IPS-15b (cell line): ENCODE measurements around the gene COMMD9.
A peak's percentile ranks its signal among the peaks of the same experiment; 100 is the strongest.

ENCODE experiments used
- H3K27me3 ChIP-seq: one replicate; pipeline ENCODE4 v1.6.1; 2013; ENCODE audit warnings: low read length; ENCODE audit not compliant: control insufficient read depth, insufficient read depth
- H3K36me3 ChIP-seq: one replicate; pipeline ENCODE4 v1.6.1; 2013; ENCODE audit warnings: low read length; ENCODE audit not compliant: control insufficient read depth, insufficient read depth
- H3K4me1 ChIP-seq: one replicate; pipeline ENCODE4 v1.6.1; 2013; ENCODE audit warnings: mild to moderate bottlenecking, low read length; ENCODE audit not compliant: control insufficient read depth, insufficient read depth
- H3K4me3 ChIP-seq: one replicate; pipeline ENCODE4 v1.5.1; 2013; ENCODE audit warnings: low read depth, low read length
- H3K9ac ChIP-seq: one replicate; pipeline ENCODE4 v1.6.1; 2013; ENCODE audit warnings: low read depth, mild to moderate bottlenecking, low read length
- H3K9me3 ChIP-seq: one replicate; pipeline ENCODE4 v1.6.1; 2013; ENCODE audit warnings: mild to moderate bottlenecking, low read length; ENCODE audit not compliant: control insufficient read depth, insufficient read depth

COMMD9 gene

DNA sequence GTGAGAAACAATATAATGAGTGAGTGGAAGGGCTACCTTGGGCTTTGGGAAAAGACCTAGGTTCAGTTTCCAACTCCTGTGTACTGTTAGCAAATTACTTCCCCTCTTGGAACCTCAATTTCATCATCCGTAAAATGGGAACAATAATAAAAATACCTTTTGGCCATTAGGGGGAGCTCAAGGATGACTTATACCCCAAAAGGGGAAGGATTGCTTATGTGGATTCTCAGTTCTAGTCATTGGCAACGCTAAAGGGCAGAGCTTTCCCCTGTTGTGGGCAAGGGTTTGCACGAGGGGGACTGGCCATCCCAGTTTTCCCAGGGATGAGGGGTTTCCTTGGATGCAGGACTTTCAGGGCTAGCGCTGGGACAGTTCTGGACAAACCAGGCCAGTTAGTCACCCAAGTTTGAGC lies 3.1 kb upstream of the COMMD9 start:
- Histone ChIP-seq H3K36me3 (no peaks in the 10 kb centered on the region), H3K4me1 (no peaks in the 10 kb centered on the region), H3K27me3 (peaks cover 14% of the 10 kb centered on the region), H3K4me3 (no peak overlapping the region), H3K9ac (no peak overlapping the region), H3K9me3 (no peaks in the 10 kb centered on the region)

DNA sequence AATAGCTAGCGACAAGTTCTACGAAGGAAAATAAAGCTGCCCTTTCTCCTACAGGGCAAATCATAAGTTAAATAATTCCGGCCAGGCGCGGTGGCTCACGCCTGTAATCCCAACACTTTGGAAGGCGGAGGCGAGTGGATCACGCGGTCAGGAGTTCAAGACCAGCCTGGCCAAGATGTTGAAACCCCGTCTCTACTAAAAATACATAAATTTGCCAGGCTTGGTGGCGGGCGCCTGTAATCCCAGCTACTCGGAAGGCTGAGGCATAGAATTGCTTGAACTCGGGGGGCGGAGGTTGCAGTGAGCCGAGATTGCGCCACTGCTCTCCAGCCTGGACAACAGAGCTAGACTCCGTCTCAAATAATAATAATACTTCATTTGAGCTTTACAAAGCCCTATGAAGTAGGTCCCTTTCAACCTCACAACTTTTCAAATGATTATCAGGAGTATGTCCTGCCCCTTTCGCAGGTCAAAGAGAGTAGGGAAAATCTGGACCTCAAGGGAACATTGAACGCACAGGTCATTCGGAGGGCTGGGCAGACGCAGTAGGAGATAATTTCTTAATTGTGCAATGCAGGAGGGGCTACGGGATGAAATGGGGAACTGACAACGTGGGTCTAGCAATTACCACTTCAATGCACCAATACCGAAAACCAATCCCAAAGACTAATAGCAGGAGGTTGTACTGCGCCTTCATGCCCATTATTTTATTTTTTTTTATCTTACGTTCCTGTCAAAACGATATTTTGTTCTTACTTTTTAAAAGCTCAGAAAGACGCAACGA lies 590 bp downstream of the COMMD9 start:
- Histone ChIP-seq H3K9ac (peak overlapping the region; percentile 66), H3K36me3 (no peaks in the 10 kb centered on the region), H3K27me3 (peaks cover 14% of the 10 kb centered on the region), H3K4me3 (peak overlapping the region; percentile 97), H3K9me3 (no peaks in the 10 kb centered on the region), H3K4me1 (no peaks in the 10 kb centered on the region)

DNA sequence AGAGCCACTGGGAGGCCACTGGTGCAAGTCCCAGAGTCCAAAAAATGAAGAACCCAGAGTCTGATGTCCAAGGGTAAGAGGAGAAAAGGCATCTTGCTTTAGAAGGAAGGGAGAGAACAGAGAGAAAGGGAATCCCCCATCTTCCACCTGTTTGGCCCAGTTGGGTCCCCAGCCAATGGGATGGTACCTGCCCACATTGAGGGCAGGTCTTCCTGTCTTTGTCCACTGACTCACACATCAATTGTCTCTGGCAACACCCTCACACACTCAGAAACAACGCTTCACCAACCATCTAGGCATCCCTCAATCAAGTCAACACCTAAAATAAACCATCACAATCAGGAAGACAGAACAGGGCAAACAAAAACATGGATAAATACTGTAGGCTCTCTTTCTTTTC lies 6.3 kb downstream of the COMMD9 start:
- Histone ChIP-seq H3K36me3 (no peaks in the 10 kb centered on the region), H3K9ac (no peak overlapping the region), H3K9me3 (no peaks in the 10 kb centered on the region), H3K27me3 (no peaks in the 10 kb centered on the region), H3K4me3 (no peak overlapping the region), H3K4me1 (no peaks in the 10 kb centered on the region)

DNA sequence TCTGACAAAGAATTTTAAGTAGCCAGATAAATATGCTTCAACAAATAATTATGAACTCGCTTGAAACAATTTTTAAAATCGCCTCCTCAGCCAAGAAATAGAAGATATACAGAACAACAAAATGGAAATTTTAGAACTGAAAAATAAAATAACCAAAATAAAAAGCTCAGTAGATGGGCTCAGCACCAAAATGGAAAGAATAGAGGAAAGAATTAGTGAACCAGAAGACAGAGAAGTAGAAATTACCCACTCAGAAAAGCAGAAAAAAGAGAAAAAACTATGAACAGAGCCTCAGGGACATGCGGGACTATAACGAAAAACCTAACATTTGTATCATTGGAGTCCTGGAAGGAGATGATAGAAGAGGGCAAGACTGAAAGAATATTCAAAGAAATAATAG lies 7.4 kb downstream of the COMMD9 start:
- H3K36me3 ChIP-seq = no peaks in the 10 kb centered on the region
- H3K4me1 ChIP-seq = no peaks in the 10 kb centered on the region
- H3K9ac ChIP-seq = no peak overlapping the region
- H3K27me3 ChIP-seq = no peaks in the 10 kb centered on the region
- H3K4me3 ChIP-seq = no peak overlapping the region
- H3K9me3 ChIP-seq = no peaks in the 10 kb centered on the region

DNA sequence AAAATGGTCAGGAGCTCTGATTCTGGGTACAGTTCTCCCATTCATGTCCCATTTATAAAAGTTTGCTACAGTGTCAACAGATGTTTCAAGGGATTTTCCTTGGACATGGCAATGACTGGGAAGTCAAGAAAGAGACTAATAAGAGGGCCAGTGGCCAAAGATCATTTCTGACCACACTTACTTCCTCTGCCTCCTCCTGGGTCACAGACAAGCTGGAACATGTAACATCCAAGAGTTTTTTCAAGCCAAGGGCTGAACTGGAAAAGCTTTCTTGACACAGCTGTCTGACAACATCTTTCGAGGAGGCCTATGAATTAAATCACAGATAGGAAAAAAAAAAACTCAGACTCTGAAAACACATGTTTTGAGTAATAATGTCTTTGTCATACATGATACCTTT lies 8.7 kb downstream of the COMMD9 start:
- Histone ChIP-seq H3K27me3 (no peaks in the 10 kb centered on the region), H3K9ac (no peak overlapping the region), H3K4me3 (no peak overlapping the region), H3K4me1 (no peaks in the 10 kb centered on the region), H3K36me3 (no peaks in the 10 kb centered on the region), H3K9me3 (no peaks in the 10 kb centered on the region)

DNA sequence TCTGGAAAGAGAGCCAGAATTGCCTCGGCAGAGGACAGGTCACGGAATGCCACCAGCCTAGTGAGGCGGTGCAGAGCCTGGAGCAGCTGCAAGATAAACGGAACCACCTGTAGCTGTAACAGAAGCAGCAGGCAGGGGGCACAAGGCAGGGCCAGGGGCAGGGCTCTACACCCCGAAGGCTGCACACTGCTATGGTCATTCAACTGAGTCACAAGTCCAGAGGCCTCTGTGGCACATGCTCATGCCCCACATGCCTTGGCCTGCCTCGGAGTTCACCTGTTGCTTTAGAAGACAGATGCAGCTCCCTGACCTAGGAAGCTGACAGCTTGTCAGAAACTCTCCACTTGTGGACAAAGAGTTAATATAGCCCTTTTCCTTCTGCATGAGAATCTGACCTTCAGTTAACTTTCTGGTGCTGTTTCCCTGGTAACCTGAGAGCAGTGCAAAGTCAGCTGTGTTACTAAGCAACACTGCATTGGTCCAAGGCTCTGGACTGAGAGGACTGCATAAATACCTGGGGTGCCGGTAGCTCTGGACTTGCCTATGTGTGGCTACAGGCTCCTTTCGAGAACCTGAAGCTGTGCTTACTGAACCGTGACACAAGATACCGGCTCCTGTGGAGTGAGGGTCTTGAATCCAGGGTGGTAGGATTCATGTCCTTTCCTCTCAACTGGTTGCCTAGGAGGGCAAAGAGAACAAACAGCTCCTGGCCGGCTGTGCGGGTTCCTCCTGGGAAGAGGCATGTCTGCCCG lies 10.5 kb downstream of the COMMD9 start:
- H3K9ac ChIP-seq = no peak overlapping the region
- H3K9me3 ChIP-seq = no peaks in the 10 kb centered on the region
- no peak overlapping the region for H3K4me3 ChIP-seq

DNA sequence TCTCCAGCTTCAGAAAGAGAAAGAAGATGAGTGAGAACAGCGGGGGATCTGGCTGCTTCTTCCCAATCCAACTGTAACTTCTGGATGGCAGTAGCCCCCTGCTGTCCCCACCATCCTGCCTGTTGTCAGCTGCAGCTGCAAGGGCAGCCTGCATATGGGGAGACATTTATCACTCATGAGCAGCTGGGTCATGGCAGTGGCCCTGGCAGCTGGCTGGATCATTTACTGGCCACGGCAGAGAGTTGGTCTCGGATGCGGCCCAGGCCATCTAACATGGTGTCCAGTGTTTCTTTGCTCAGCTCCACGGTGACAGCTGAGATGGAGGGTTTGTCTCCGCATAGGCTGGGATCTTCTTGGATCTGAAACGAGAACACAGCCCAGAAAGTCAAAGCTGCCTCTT lies 14.8 kb downstream of the COMMD9 start:
- Histone ChIP-seq H3K9me3 (no peaks in the 10 kb centered on the region), H3K4me3 (no peak overlapping the region), H3K27me3 (no peaks in the 10 kb centered on the region), H3K36me3 (peaks cover 6% of the 10 kb centered on the region), H3K4me1 (no peaks in the 10 kb centered on the region), H3K9ac (no peak overlapping the region)

More for the DNA sequence above, 10.5 kb downstream of the COMMD9 start:
- H3K27me3 ChIP-seq = no peaks in the 10 kb centered on the region
- H3K36me3 ChIP-seq = peaks cover 6% of the 10 kb centered on the region
- H3K4me1 ChIP-seq = no peaks in the 10 kb centered on the region

DNA sequence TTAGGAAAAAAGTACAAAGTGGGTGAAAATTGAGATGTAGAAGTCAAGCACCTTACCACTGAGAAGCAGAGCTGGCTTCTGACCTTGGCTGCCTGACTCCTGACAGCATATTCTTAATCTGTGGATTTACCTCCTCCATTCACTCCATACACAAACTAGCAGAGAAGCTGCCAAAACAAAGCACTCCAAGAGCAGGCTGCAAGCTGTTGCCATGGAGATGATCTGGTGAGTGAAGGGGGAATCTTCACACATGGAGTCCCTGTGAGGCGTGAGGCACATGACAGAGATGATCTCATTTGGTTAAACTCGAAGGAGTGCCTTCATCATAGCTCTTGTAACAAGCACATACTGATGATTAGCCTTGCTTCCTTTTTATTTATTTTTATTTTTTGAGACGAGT lies 16.1 kb downstream of the COMMD9 start:
- H3K27me3 ChIP-seq = no peaks in the 10 kb centered on the region
- H3K9ac ChIP-seq = no peak overlapping the region
- H3K4me3 ChIP-seq = no peak overlapping the region
- H3K9me3 ChIP-seq = no peaks in the 10 kb centered on the region
- peaks cover 6% of the 10 kb centered on the region for H3K36me3 ChIP-seq
- no peaks in the 10 kb centered on the region for H3K4me1 ChIP-seq

DNA sequence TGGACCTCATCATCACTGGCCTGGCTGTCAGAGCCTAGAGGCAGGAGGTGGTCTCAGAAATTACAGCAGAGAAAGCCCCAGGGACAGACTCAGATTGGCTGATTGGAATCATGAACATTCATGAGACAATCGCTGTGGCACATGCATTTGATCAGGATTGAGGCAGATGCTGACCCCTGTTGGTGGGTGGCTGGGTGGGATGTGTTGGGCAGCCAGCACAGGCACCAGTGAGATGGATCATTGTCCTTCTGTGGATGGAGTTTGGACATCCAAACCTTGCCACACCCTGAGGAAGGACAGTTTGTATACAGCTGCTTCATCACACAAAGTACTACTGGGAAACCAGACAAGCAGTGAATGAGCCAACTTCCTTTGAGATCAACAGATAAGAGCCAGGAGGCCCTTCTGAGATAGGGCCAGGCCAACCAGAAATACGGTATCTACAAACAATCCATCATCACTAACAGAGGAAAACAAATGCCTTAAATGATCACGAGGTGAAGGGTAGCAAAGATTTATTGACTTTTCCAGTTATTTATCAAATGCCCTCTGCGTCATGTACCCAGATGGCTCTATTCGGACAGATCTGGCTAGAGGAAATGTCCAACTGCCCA lies 17.3 kb downstream of the COMMD9 start:
- Histone ChIP-seq H3K4me1 (no peaks in the 10 kb centered on the region), H3K27me3 (peaks cover 2% of the 10 kb centered on the region), H3K9me3 (no peaks in the 10 kb centered on the region), H3K36me3 (peaks cover 6% of the 10 kb centered on the region), H3K4me3 (no peak overlapping the region), H3K9ac (no peak overlapping the region)

DNA sequence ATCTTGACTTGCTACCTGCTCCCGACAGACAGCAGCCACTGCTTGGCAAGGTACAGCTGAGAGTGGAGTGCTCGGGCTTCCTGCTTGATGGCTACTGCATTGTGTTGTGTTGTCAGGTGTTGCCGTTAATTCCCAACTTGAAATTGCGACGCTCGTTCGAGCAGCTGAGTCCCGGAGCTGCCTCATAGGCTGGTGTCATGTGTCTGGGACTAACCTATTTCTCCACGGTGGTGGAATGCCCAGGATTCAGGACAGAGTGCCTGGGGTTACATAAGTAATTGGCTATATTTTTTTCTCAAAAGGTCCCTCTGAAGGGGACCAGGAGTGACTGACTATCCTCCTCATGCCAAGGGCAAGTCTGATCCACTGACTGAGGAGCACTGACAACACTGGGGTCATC lies 18.5 kb downstream of the COMMD9 start:
- no peaks in the 10 kb centered on the region for H3K9me3 ChIP-seq
- H3K36me3 ChIP-seq = peaks cover 6% of the 10 kb centered on the region
- H3K4me1 ChIP-seq = no peaks in the 10 kb centered on the region
- H3K27me3 ChIP-seq = peaks cover 3% of the 10 kb centered on the region
- H3K4me3 ChIP-seq = no peak overlapping the region
- no peak overlapping the region for H3K9ac ChIP-seq

DNA sequence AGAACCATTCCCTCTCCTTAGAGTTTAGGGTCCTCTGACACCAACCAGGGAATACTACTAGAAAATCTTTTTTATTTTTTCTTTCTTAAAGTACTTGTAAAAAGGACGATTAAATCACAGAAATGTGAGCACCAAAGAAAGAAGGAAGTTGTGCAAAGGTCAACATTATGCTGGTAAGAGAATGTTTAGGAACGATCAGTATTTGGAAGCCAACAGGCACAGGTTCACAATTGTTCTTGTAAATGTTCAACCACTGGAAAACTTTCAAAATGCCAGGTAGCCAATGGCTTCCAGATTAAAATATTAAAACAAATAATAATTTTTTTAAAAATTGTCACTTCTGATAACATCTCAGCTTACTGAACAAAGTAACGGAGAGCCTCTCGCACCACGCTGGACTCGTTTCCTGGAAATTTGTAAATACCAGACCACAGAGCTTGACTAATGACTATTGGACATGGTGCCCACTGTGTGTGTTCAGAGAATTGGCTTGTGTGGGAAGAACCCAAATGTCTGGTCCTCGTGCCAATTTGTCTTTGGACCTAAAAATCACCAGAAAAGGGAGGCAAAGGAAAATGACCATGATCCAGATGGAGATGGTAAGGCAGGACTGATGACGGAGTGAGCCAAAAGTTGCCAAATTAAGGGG lies 20.8 kb downstream of the COMMD9 start:
- Histone ChIP-seq H3K27me3 (peaks cover 3% of the 10 kb centered on the region), H3K4me3 (no peak overlapping the region), H3K4me1 (no peaks in the 10 kb centered on the region), H3K9me3 (no peaks in the 10 kb centered on the region), H3K9ac (no peak overlapping the region), H3K36me3 (no peaks in the 10 kb centered on the region)
